Epithelial cell of proximal tubule (primary cell): Measurements from ENCODE around the gene MMP21. TPM values are rescaled to one million over a fixed set of nuclear protein-coding genes. Genes with fewer than 3 reads are reported as not detected.
A peak's percentile ranks its signal among the peaks of the same experiment; 100 is the strongest.

Experiments used
- DNase-seq: peaks from one replicate; pipeline ENCODE4 v3.0.0-alpha.2; 2011; ENCODE audit warnings: low read depth
- H3K4me3 ChIP-seq: 2 replicates; pipeline ENCODE4 v1.5.1; 2011; ENCODE audit warnings: low read depth, mild to moderate bottlenecking, low read length
- total RNA-seq: library from RNA; depleted of rRNA; stranded (reverse); fragments of >200 nt; gene quantifications from 2 replicates; pipeline ENCODE4 v1.2.3, GENCODE V29; 2015
- TF ChIP-seq, protein P1 (sequence below): conservative IDR thresholded peaks from 2 replicates; pipeline ENCODE4 v1.5.1; 2012; ENCODE audit warnings: low read depth, mild to moderate bottlenecking, low read length

MMP21 gene
- total RNA-seq, 1 donor from 2014 or later, result 0.06 TPM

DNA sequence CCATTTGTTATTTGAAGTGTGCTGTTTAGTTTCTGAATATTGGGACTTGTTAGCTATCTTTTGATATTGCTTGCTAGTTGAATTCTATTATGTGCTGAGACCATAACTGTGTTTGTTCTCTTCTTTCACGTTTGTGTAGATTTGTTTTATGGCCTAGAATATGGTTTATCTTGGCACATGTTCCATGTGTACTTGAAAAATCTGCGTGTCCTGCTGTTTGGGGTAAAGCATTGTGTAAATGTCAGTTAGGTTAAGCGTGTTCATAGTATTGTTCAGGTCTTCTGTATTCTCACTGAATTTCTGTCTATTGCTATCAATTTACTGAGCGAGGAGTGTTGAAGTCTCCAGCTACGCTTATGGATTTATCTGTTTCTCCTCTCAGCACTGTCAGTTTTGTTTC is 19.4 kb downstream of the MMP21 start:
- no peak for DNase-seq
- no peak overlapping the region for H3K4me3 ChIP-seq
- TF ChIP-seq, protein P1, sequence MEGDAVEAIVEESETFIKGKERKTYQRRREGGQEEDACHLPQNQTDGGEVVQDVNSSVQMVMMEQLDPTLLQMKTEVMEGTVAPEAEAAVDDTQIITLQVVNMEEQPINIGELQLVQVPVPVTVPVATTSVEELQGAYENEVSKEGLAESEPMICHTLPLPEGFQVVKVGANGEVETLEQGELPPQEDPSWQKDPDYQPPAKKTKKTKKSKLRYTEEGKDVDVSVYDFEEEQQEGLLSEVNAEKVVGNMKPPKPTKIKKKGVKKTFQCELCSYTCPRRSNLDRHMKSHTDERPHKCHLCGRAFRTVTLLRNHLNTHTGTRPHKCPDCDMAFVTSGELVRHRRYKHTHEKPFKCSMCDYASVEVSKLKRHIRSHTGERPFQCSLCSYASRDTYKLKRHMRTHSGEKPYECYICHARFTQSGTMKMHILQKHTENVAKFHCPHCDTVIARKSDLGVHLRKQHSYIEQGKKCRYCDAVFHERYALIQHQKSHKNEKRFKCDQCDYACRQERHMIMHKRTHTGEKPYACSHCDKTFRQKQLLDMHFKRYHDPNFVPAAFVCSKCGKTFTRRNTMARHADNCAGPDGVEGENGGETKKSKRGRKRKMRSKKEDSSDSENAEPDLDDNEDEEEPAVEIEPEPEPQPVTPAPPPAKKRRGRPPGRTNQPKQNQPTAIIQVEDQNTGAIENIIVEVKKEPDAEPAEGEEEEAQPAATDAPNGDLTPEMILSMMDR, result no peak

DNA sequence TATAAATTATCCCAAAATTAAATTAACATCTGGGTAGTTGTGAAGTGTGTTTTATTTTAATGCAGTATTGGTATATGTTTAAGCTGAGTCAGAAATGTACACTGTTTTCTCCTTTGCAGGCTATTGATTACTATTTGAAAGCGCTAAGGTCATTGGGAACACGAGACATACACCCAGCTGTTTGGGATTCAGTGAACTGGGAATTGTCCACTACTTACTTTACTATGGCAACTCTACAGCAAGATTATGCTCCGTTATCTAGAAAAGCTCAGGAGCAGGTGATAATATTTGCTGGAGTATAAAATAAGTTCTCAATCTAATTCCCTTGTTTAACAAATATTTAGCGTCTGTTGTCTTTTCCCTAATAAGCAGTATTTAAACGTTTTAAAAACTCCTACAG is 28.2 kb downstream of the MMP21 start:
- TF ChIP-seq, protein P1, result no peak
- H3K4me3 ChIP-seq, result no peak overlapping the region
- no peak for DNase-seq

DNA sequence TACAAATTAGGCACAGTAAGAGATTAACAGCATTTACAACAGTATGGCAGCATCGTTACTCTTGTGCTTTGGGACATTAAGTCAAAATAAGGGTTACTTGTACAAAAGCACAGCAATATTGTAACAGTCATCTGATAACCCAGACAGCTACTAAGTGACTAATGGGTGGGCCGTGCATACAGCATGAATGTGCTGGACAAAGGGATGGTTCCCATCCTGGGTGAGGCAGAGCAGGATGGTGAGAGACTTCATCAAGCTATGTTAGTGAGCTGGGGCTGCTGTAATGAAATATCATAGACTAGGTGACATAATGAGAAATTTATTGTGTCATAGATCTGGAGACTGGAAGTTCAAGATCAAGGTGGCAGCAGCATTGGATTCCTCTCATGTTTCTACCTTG is 30.7 kb downstream of the MMP21 start:
- TF ChIP-seq, protein P1, result no peak
- no peak overlapping the region for H3K4me3 ChIP-seq
- DNase-seq, result no peak

DNA sequence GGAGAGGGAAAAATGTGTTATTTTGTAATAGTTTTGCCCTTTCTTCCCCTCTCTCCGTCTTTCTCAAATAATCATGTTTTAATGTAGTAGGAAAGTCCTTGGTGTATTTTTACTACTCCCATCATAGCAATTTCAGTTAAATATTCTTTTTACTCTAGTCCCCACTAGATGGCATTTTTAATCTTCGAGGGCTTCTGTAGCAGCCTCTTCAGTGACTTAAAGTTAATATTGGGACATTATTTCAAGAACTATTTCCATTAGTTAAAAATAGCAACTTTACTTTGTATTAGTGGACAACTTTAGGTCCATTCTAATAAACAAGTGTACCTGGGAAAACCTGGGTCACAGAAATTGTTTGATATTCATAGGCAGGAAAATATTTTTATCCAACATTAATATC is 33.2 kb downstream of the MMP21 start:
- DNase-seq, result no peak
- H3K4me3 ChIP-seq, result no peak overlapping the region
- TF ChIP-seq, protein P1, result peak; percentile 40

DNA sequence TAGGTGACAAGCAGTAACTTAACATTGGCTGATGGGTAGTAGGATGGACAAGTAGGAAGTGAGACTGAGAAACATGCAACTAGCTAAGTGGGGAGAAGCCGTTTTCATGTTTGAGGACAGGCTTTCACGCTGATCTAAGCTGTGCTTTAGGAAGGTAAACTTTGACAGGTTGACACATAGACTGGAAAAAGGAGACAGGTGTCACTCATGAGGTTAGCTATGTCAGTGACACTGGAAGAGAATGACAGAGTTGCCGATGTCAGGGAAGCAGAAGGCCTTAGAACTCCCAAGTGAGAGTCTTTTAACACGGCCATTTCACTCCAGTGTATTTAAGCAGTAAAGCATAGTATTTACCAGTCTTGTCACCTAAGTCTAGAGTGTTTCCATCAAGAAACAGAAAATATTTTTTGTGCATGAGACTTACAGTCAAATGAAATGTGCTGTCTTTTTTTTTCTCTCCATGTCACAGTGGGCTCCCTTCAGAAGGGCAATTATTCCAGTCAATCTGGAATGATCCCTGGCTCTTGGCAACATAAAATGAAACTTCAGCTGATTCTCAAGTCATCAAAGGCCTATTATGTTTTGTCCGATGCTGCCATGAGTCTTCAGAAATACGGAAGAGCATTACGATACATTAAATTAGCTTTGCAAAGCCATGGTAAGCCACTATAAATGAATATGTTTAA is 35.5 kb downstream of the MMP21 start:
- no peak overlapping the region for H3K4me3 ChIP-seq
- DNase-seq, result no peak
- TF ChIP-seq, protein P1, result no peak

DNA sequence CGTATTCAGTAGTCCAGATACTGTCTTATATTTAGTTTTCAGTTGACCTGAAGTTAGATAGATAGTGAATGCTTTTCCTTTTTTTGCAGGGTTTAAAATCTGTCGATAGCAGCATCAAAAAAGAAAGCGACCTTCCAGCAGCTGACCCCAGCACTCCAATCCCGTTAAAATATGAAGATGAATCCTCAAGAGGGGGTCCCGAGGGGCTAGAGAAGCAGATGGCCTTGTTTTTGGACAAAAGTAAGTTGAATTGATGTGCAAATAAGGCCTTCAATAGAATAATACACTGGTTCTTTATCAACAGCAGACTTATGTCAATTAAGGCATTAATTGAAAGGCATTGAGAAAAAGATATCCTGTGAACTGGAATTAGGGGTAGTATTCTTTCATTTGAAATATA is 37.4 kb downstream of the MMP21 start:
- TF ChIP-seq, protein P1, result no peak
- H3K4me3 ChIP-seq, result no peak overlapping the region
- no peak for DNase-seq

DNA sequence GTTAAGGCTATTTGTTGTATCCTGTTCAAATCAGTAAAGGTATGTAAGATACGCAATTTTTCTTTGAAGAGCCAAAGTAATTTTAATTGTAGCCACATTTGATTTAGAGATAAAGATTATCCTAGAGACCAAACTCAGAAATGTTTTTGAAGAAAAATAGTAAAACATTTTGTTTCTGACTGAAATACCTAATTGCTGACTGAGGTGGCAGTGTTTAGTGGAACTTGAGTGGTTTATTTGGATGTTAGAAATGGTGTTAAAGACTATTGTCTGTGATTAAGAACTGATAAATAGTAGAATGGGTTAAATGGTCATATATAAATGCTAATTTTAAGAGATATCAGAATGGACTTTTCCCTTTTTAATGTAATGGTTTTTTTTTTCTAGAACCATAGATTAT is 40.8 kb downstream of the MMP21 start:
- DNase-seq, result no peak
- H3K4me3 ChIP-seq, result no peak overlapping the region
- TF ChIP-seq, protein P1, result no peak
